HepG2 (cell line): Measurements from ENCODE around the gene ELF2. TPM values are rescaled to one million over a fixed set of nuclear protein-coding genes. Genes with fewer than 3 reads are reported as not detected.
A peak's percentile ranks its signal among the peaks of the same experiment; 100 is the strongest.

Source experiments
- ARID5B ChIP-seq: IDR thresholded peaks from 2 replicates; pipeline ENCODE4 v1.4.0; 2020; ENCODE audit warnings: mild to moderate bottlenecking, missing genetic modification reagents
- GZF1 ChIP-seq: sonication (generic); formaldehyde crosslinking; IDR thresholded peaks from 2 replicates; pipeline ENCODE4 v1.5.1; 2020; ENCODE audit warnings: mild to moderate bottlenecking, missing genetic modification reagents
- KDM4B ChIP-seq: sonication (generic); formaldehyde crosslinking; IDR thresholded peaks from 2 replicates; pipeline ENCODE4 v1.4.0; 2020; ENCODE audit warnings: missing genetic modification reagents
- NR3C1 ChIP-seq: sonication (generic); formaldehyde crosslinking; IDR thresholded peaks from 2 replicates; pipeline ENCODE4 v1.4.0; 2020; ENCODE audit warnings: missing genetic modification reagents
- PCBP2 ChIP-seq: fragments of 200-400 bp; formaldehyde crosslinking; optimal IDR thresholded peaks from 2 replicates; pipeline ENCODE3; 2018; ENCODE audit warnings: low read length, low read depth; ENCODE audit not compliant: poor library complexity, severe bottlenecking
- SIX4 ChIP-seq: sonication (generic); formaldehyde crosslinking; IDR thresholded peaks from 2 replicates; pipeline ENCODE4 v1.4.0; 2020; ENCODE audit warnings: missing genetic modification reagents
- SKI ChIP-seq: fragments of 450-650 bp; IDR thresholded peaks from one replicate; pipeline ENCODE4 v1.6.1; 2018; ENCODE audit warnings: mild to moderate bottlenecking; ENCODE audit not compliant: partially characterized antibody
- SMARCC2 ChIP-seq: fragments of 450-650 bp; IDR thresholded peaks from 2 replicates; pipeline ENCODE4 v1.6.1; 2017; ENCODE audit warnings: antibody characterized with exemption, mild to moderate bottlenecking
- TCF7L2 ChIP-seq: IDR thresholded peaks from 2 replicates; pipeline ENCODE4 v1.6.1; 2011; ENCODE audit warnings: mild to moderate bottlenecking, low read depth, low read length, moderate library complexity
- TGIF2 ChIP-seq: IDR thresholded peaks from 2 replicates; pipeline ENCODE4 v1.6.1; 2016; ENCODE audit warnings: control low read depth, missing compliant biosample characterization
- ZKSCAN8 ChIP-seq: IDR thresholded peaks from 2 replicates; pipeline ENCODE4 v1.6.1; 2016; ENCODE audit warnings: borderline replicate concordance, missing genetic modification reagents, missing compliant biosample characterization
- ZNF121 ChIP-seq: sonication (generic); formaldehyde crosslinking; IDR thresholded peaks from 2 replicates; pipeline ENCODE4 v1.5.0; 2020; ENCODE audit warnings: mild to moderate bottlenecking, missing genetic modification reagents
- ZNF318 ChIP-seq: sonication (generic); formaldehyde crosslinking; IDR thresholded peaks from 2 replicates; pipeline ENCODE4 v1.4.0; 2020; ENCODE audit warnings: mild to moderate bottlenecking, missing genetic modification reagents
- ZNF326 ChIP-seq: sonication (generic); formaldehyde crosslinking; IDR thresholded peaks from 2 replicates; pipeline ENCODE4 v1.4.0; 2020; ENCODE audit warnings: missing genetic modification reagents, borderline replicate concordance
- ZNF383 ChIP-seq: sonication (generic); formaldehyde crosslinking; IDR thresholded peaks from 2 replicates; pipeline ENCODE4 v1.4.0; 2020; ENCODE audit warnings: missing genetic modification reagents, mild to moderate bottlenecking, borderline replicate concordance
- ZNF460 ChIP-seq: sonication (generic); formaldehyde crosslinking; IDR thresholded peaks from 2 replicates; pipeline ENCODE4 v1.5.1; 2020; ENCODE audit warnings: missing genetic modification reagents, mild to moderate bottlenecking, borderline replicate concordance
- ZNF484 ChIP-seq: sonication (generic); formaldehyde crosslinking; IDR thresholded peaks from 2 replicates; pipeline ENCODE4 v1.5.1; 2020; ENCODE audit warnings: mild to moderate bottlenecking, low read depth, missing genetic modification reagents, borderline replicate concordance
- ZNF510 ChIP-seq: sonication (generic); formaldehyde crosslinking; IDR thresholded peaks from 2 replicates; pipeline ENCODE4 v1.4.0; 2020; ENCODE audit warnings: low read depth, mild to moderate bottlenecking, missing genetic modification reagents
- ZNF768 ChIP-seq: sonication (generic); formaldehyde crosslinking; IDR thresholded peaks from 2 replicates; pipeline ENCODE4 v1.4.0; 2020; ENCODE audit warnings: missing genetic modification reagents
- polyA plus RNA-seq, 8 experiments: library from polyadenylated mRNA; depleted of rRNA in 3 of 8; stranded (reverse) in 7 of 8; unstranded in 1 of 8; fragments of >200 nt; fragmentation: Illumina TruSeq in 4 of 8; extraction: Trizol in 4 of 8; gene quantifications; 2 replicates each; pipeline versions ENCODE4 v1.2.1 to v1.2.3, GENCODE V29; 2011 to 2016; ENCODE audit warnings: low read depth in 4 of 8, missing spikeins in 1 of 8, mixed read lengths in 1 of 8; ENCODE audit not compliant: insufficient read depth in 1 of 8
- total RNA-seq, 5 experiments: library from RNA; depleted of rRNA; stranded (reverse); fragments of >200 nt; fragmentation: Illumina TruSeq; extraction: Trizol; gene quantifications; 2 replicates each; pipeline ENCODE4 v1.2.3, GENCODE V29; 2016; ENCODE audit warnings: low read depth in 1 of 5

The ELF2 gene
- total and polyA plus RNA-seq, 2 of the 13 experiments (the other 11 are each of a cell fraction or from before 2014, with no cell fraction given) = 28.6 to 35.4 TPM

GRCh38 chr4:139176302-139177048, 543 bp downstream of the ELF2 start (continued):
- TF ChIP-seq ZNF318 (CRISPR knock-in tag) (no peak), ZKSCAN8 (CRISPR knock-in tag) (no peak), ZNF460 (CRISPR knock-in tag) (no peak), ZNF510 (peak; percentile 33; the same call in 1 of the 2 replicates), PCBP2 (no peak), ZNF768 (CRISPR knock-in tag) (peak; percentile 60; the same call in 1 of the 2 replicates), KDM4B (CRISPR knock-in tag) (0 out of 2 replicates have a peak, but pooled peaks have one; percentile 29), TCF7L2 (no peak), GZF1 (CRISPR knock-in tag) (no peak), ARID5B (CRISPR knock-in tag) (0 out of 2 replicates have a peak, but pooled peaks have one; percentile 63), ZNF383 (CRISPR knock-in tag) (no peak), ZNF484 (CRISPR knock-in tag) (no peak), SKI (peak; percentile 60), ZNF326 (CRISPR knock-in tag) (no peak), ZNF121 (CRISPR knock-in tag) (peak; percentile 48), SMARCC2 (no peak), SIX4 (CRISPR knock-in tag) (no peak), NR3C1 (CRISPR knock-in tag) (no peak), TGIF2 (no peak)
